GM21786 (cell line): ENCODE results near the gene NCOA7.
"Not testable (repeated sequence)": the region's sequence is repeated elsewhere in the genome, so short reads cannot be mapped to it uniquely, and the experiment has no call there.

Source experiments
- ATAC-seq: cut with Tn5 transposase; IDR thresholded peaks from one replicate; pipeline ENCODE4 v1.9.1; 2021; ENCODE audit not compliant: unreplicated experiment

The NCOA7 gene

GRCh38 chr6:125865015-125865414 lies 74.3 kb downstream of the NCOA7 start:
- no peak for ATAC-seq

- no peak for ATAC-seq
Measured at GRCh38 chr6:125866433-125866832, 75.7 kb downstream of the NCOA7 start.

GRCh38 chr6:125867483-125867942 lies 76.8 kb downstream of the NCOA7 start:
- no peak for ATAC-seq

GRCh38 chr6:125868252-125868651 lies 77.5 kb downstream of the NCOA7 start:
- no peak for ATAC-seq

GRCh38 chr6:125868678-125869395 lies 78.1 kb downstream of the NCOA7 start:
- no peak for ATAC-seq

GRCh38 chr6:125869427-125869826 lies 78.7 kb downstream of the NCOA7 start:
- ATAC-seq: no peak

GRCh38 chr6:125871365-125871764 lies 80.6 kb downstream of the NCOA7 start:
- ATAC-seq: no peak

- ATAC-seq: no peak
Measured at GRCh38 chr6:125872259-125872921, 81.6 kb downstream of the NCOA7 start.

GRCh38 chr6:125882243-125882642 lies 91.5 kb downstream of the NCOA7 start:
- no peak for ATAC-seq

- no peak for ATAC-seq
Measured at GRCh38 chr6:125884634-125885371, 94.0 kb downstream of the NCOA7 start.

GRCh38 chr6:125886021-125886420 lies 95.3 kb downstream of the NCOA7 start:
- ATAC-seq: no peak

GRCh38 chr6:125886914-125887313 lies 96.2 kb downstream of the NCOA7 start:
- no peak for ATAC-seq

- ATAC-seq: no peak
Measured at GRCh38 chr6:125887372-125887771, 96.6 kb downstream of the NCOA7 start.

GRCh38 chr6:125888989-125889656 lies 98.4 kb downstream of the NCOA7 start:
- no peak for ATAC-seq

GRCh38 chr6:125899726-125900182 lies 109.0 kb downstream of the NCOA7 start:
- no peak for ATAC-seq

GRCh38 chr6:125904871-125905270 lies 114.1 kb downstream of the NCOA7 start:
- peak; percentile 83 for ATAC-seq

- ATAC-seq: no peak
Measured at GRCh38 chr6:125906158-125906998, 115.6 kb downstream of the NCOA7 start.

- ATAC-seq: peak; percentile 99
Measured at GRCh38 chr6:125910527-125910926, 119.8 kb downstream of the NCOA7 start.

GRCh38 chr6:125911051-125911451 lies 120.3 kb downstream of the NCOA7 start:
- ATAC-seq: peak; percentile 1

GRCh38 chr6:125912430-125912829 lies 121.7 kb downstream of the NCOA7 start:
- ATAC-seq: not testable (repeated sequence)
